Testis (tissue), 3 donors: ENCODE results near the gene CCDC152. TPM values are rescaled to one million over a fixed set of nuclear protein-coding genes. Genes with fewer than 3 reads are reported as not detected.
A peak's percentile ranks its signal among the peaks of the same experiment; 100 is the strongest.

ENCODE experiments used
- DNase-seq: peaks from one replicate; pipeline ENCODE4 v3.0.0-alpha.2; 2019
- H3K27ac ChIP-seq, 2 donors: fragments of 200-600 bp; sonication (generic); one replicate each; pipeline ENCODE4 v1.5.1; 2019
- H3K27me3 ChIP-seq: fragments of 200-600 bp; sonication (generic); one replicate; pipeline ENCODE4 v1.5.1; 2019
- H3K36me3 ChIP-seq: fragments of 200-600 bp; sonication (generic); one replicate; pipeline ENCODE4 v1.5.1; 2017; ENCODE audit warnings: low read depth; ENCODE audit errors: missing control alignments
- H3K4me1 ChIP-seq: fragments of 200-600 bp; sonication (generic); one replicate; pipeline ENCODE4 v1.5.1; 2019
- H3K4me3 ChIP-seq, 2 donors: fragments of 200-600 bp; sonication (generic); one replicate each; pipeline ENCODE4 v1.5.1; 2017 to 2019
- H3K9me3 ChIP-seq: fragments of 200-600 bp; sonication (generic); one replicate; pipeline ENCODE4 v1.5.1; 2017
- CTCF ChIP-seq, 3 experiments: fragments of 450-650 bp in 2 of 3; fragments of 200-600 bp in 1 of 3; sonication (generic) in 1 of 3; IDR thresholded peaks; one replicate each; pipeline ENCODE4 v1.5.1; 2016 to 2019; ENCODE audit warnings: antibody characterized with exemption in 3 of 3, mild to moderate bottlenecking in 2 of 3, moderate library complexity in 1 of 3
- POLR2A ChIP-seq: fragments of 450-650 bp; IDR thresholded peaks from one replicate; pipeline ENCODE4 v1.6.1; 2017; ENCODE audit warnings: antibody characterized with exemption, mild to moderate bottlenecking, moderate library complexity
- WGBS, 2 donors: methylation state at CpG; one replicate each; pipeline ENCODE4 v1.1.5; 2018; 5-methylcytosine and 5-hydroxymethylcytosine counted together
- intact Hi-C: fragments of 100-400 bp; cut with DNase I; formaldehyde crosslinking; loops from one replicate; pipeline ENCODE4 v1.15.1; 2023; ENCODE audit warnings: low total_unique reads
- polyA plus RNA-seq: library from polyadenylated mRNA; stranded (reverse); fragments of 350-450 nt; fragmentation: Illumina TruSeq; extraction: RNeasy Lipid Tissue Mini Kit (QIAGEN cat#74804); gene quantifications from one replicate; pipeline ENCODE4 v1.2.3, GENCODE V29; 2014; ENCODE audit warnings: low read depth, low replicate concordance; ENCODE audit not compliant: insufficient read depth
- total RNA-seq, 2 donors: library from RNA; depleted of rRNA; stranded (reverse); fragments of >200 nt; gene quantifications; one replicate each; pipeline ENCODE4 v1.2.3, GENCODE V29; 2016

Gene CCDC152
- total and polyA plus RNA-seq, 3 donors from 2014 or later = 1.4 to 5.2 (median 2.4) TPM

GRCh38 chr5:42759456-42759855 is 2.8 kb downstream of the CCDC152 start:
- Histone ChIP-seq H3K27ac (no peak overlapping the region), H3K36me3 (no peaks in the 10 kb centered on the region), H3K9me3 (no peaks in the 10 kb centered on the region), H3K4me3 (no peak overlapping the region), H3K27me3 (no peaks in the 10 kb centered on the region), H3K4me1 (no peaks in the 10 kb centered on the region)
- intact Hi-C loops = no loop called here
- no peak for DNase-seq
- TF ChIP-seq CTCF (IDR thresholded peaks at IDR 0.05) (no peak), POLR2A (no peak)
- WGBS, 2 donors = 57 to 81% methylated on average over 2 of the region's 2 CpGs

- intact Hi-C loops = loop anchor here (10.0 kb wide), 1 partner anchor 906 kb away; no protein-coding TSS in a partner anchor
- H3K9me3 ChIP-seq = no peaks in the 10 kb centered on the region
- DNase-seq = no peak
- 68 to 81% methylated on average over 4 of the region's 4 CpGs for WGBS, 2 donors
- H3K27me3 ChIP-seq = no peaks in the 10 kb centered on the region
- no peaks in the 10 kb centered on the region for H3K36me3 ChIP-seq
- H3K4me3 ChIP-seq = peak overlapping the region in 1 of 2 donors; percentile 5
- TF ChIP-seq POLR2A (no peak), CTCF (IDR thresholded peaks at IDR 0.05) (no peak)
- H3K27ac ChIP-seq = no peak overlapping the region
- no peaks in the 10 kb centered on the region for H3K4me1 ChIP-seq
Observed at GRCh38 chr5:42760426-42760825, 3.8 kb downstream of the CCDC152 start.

GRCh38 chr5:42761791-42762190 is 5.2 kb downstream of the CCDC152 start:
- no peak overlapping the region for H3K27ac ChIP-seq
- TF ChIP-seq CTCF (IDR thresholded peaks at IDR 0.05) (no peak), POLR2A (no peak)
- no peaks in the 10 kb centered on the region for H3K27me3 ChIP-seq
- H3K36me3 ChIP-seq = no peaks in the 10 kb centered on the region
- no peaks in the 10 kb centered on the region for H3K4me1 ChIP-seq
- WGBS, 2 donors = 91 to 98% methylated on average over 1 of the region's 1 CpG
- intact Hi-C loops = loop anchor here (10.0 kb wide), 1 partner anchor 907 kb away; no protein-coding TSS in a partner anchor
- no peak overlapping the region for H3K4me3 ChIP-seq
- DNase-seq = no peak
- H3K9me3 ChIP-seq = no peaks in the 10 kb centered on the region

- intact Hi-C loops = loop anchor here (10.0 kb wide), 1 partner anchor 913 kb away; no protein-coding TSS in a partner anchor
- DNase-seq = no peak
Observed at GRCh38 chr5:42767491-42768105, 11.0 kb downstream of the CCDC152 start.

More at GRCh38 chr5:42767491-42768105, 11.0 kb downstream of the CCDC152 start:
- TF ChIP-seq CTCF (IDR thresholded peaks at IDR 0.05) = peak; percentile 15 to 52 (median 41)
- no peak for TF ChIP-seq POLR2A
- H3K36me3 ChIP-seq = no peaks in the 10 kb centered on the region
- H3K9me3 ChIP-seq = no peaks in the 10 kb centered on the region
- no peaks in the 10 kb centered on the region for H3K27me3 ChIP-seq
- H3K4me1 ChIP-seq = no peaks in the 10 kb centered on the region
- no peak overlapping the region for H3K27ac ChIP-seq
- no peak overlapping the region for H3K4me3 ChIP-seq
- 50 to 51% methylated on average over 3 of the region's 3 CpGs for WGBS, 2 donors
